Measurements from ENCODE around the gene ZCCHC24.

Gene ZCCHC24

DNA sequence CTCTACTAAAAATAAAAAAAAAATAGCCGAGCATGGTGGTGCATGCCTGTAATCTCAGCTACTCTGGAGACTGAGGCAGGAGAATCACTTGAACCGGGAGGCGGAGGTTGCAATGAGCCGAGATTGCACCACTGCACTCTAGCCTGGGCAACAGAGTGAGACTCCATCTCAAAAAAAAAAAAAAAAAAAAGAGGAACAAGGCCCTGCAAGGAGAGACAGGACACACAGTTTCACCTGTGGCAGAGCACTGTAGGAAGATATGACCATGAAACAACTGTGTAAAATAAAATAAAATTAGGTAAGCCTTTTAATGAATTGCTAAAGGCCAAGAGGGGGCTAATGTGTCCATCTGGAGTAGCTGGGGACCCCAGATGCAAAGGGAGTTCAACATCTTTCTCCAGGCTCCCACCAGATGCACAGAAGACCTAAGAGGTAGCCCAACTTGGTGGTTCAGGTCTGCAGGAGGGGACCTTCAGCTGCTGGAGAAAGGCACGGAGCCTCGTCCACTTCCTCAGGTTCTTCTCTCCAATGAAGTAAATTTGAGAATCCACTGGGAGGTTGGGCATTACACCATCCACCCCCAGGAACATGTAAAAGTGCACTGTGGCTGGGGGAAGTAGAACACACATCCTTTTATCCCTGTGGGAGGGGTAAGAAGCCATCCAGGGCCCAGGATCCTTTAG lies 85.5 kb downstream of the ZCCHC24 start:
- DNase-seq (ENCODE audit: low spot score) = no peak

DNA sequence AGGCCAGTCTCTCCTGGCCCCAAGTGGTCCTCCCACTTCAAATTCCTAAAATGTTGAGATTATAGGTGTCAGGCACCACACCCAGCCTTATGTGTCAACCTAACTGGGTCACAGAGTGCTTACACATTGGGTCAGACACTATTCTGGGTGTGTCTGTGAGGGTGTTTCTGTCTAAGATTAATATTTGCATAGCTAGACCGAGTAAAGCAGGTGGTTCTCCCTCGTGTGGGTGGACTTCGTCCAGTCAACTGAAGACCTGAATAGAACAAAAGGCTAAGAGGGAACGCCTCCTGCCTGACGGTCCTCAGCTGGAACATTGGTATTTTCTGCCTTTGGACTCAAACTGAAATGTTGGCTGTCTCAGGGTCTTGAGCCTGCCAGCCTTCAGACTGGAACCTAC lies 86.6 kb downstream of the ZCCHC24 start:
- no peak for DNase-seq (ENCODE audit: low spot score)

DNA sequence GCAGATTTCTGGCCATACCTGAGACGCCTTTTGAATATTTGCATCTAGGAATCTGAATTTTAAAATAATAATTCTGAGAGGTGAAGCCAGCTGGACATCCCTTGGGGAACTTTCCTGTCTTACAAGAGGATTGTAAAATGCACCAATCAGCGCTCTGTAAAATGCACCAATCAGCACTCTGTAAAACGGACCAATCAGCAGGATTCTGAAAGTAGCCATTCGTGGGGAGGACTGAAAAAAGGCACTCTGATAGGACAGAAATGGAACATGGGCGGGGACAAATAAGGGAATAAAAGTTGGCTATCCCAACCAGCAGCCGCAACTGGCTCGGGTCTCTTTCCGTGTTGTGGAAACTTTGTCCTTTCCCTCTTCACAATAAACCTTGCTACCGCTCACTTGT lies 88.2 kb downstream of the ZCCHC24 start:
- no peak for DNase-seq (ENCODE audit: low spot score)

DNA sequence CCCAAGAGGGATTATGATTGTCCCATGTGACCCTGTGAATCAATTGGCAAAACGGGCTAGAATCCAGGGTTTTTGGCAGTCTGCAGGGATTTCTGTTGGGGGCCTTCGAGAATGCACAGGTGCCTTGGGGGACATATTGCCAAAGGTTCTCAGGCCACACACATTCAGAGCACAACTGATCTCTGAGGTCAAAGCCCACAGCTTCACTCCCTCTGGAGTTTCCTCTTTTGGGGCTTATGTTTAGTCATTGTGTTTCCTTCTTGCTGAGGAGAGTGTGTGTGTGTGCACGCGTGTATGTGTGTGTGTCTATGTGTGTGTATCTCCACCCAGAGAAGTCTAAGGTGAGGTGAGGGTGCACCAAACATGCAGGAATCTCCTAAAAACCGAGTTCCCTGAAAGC lies 89.3 kb downstream of the ZCCHC24 start:
- no peak for DNase-seq (ENCODE audit: low spot score)

DNA sequence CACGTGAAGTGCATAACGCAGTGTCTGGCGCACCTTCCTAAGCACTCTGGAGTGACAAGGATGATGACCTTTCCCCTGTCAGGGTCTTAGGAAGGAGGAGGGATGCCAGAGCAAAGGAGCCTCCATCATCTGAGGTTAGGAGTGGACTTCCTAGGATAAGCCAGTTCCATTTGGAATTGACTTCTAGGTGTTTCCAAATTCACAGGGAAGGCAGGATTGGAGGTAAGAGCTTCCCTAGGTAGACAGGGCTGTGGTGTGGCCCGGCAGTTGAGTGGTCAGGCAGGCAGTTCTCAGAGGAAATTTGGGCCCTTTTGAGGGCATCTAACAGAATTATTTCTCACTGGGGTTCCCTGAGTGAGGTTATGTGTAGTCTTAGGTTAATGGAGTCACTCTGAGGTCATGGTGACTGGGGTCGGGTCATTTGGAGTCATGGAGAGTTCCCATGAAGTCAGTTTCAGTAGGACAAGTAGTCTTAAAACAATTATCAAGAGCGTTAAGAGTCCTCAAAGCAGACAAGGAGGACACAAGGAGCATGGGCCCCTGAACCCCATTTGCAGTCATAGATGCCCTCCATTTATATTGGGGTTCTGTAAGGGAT lies 89.9 kb downstream of the ZCCHC24 start:
- no peak for DNase-seq (ENCODE audit: low spot score)

DNA sequence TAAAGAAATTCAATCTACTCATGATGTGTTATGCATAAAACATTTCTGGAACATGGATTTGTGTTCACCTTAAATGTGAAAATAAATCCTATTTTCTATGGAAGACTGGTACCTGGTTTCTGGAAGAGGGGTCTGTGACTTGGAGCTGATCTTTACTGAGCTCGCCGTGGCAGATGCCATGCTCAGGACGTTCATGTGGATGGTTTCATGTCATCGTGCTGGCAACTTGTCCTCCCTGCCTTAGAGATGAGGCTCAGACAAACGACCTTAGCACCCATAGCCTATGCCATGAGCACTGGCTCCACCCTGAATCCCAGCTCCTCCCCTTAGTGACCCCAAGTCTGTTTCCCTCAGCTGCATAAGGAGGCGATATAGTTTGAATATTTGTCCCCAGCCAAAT lies 90.8 kb downstream of the ZCCHC24 start:
- DNase-seq (ENCODE audit: low spot score) = no peak

DNA sequence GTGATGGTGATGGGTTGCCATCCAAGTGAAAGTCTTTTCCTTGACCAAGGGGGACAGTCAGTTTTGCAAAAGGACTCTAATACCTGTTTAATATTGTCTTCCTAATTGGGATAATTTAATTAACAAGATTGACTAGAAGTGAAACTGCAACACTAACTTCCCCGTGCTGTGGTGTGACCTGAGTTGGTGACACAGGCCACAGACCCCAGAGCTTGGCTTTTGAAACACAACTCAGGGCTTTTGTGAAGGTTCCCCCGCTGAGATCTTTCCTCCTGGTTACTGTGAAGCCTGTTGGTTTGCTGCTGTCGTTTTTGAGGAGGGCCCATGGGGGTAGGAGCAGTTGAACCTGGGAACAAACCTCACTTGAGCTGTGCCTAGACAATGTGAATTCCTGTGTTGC lies 91.3 kb downstream of the ZCCHC24 start:
- DNase-seq (ENCODE audit: low spot score) = no peak

DNA sequence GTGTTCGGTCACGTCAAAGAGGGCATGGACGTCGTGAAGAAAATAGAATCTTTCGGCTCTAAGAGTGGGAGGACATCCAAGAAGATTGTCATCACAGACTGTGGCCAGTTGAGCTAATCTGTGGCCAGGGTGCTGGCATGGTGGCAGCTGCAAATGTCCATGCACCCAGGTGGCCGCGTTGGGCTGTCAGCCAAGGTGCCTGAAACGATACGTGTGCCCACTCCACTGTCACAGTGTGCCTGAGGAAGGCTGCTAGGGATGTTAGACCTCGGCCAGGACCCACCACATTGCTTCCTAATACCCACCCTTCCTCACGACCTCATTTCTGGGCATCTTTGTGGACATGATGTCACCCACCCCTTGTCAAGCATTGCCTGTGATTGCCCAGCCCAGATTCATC lies 91.7 kb downstream of the ZCCHC24 start:
- no peak for DNase-seq (ENCODE audit: low spot score)

DNA sequence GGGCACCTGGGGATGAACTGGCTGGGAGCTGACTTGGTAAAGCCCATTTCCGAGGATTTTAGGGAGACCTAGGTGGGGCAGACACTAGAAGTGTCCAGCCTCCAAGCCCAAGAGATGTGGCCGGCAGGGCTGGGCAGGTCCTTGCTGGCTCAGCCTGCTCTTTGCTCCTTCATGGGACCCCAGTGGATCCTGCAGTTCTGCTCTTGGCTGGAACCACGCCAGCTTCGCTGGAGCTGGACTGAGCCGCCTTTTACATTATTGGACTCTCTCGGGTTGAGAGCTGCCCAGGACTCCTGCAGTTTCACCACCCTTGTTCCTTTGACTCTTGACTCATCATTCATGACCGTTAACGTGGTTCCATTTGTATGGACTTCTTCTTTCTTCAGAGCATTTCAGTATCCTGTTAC lies 92.4 kb downstream of the ZCCHC24 start:
- no peak for DNase-seq (ENCODE audit: low spot score)

DNA sequence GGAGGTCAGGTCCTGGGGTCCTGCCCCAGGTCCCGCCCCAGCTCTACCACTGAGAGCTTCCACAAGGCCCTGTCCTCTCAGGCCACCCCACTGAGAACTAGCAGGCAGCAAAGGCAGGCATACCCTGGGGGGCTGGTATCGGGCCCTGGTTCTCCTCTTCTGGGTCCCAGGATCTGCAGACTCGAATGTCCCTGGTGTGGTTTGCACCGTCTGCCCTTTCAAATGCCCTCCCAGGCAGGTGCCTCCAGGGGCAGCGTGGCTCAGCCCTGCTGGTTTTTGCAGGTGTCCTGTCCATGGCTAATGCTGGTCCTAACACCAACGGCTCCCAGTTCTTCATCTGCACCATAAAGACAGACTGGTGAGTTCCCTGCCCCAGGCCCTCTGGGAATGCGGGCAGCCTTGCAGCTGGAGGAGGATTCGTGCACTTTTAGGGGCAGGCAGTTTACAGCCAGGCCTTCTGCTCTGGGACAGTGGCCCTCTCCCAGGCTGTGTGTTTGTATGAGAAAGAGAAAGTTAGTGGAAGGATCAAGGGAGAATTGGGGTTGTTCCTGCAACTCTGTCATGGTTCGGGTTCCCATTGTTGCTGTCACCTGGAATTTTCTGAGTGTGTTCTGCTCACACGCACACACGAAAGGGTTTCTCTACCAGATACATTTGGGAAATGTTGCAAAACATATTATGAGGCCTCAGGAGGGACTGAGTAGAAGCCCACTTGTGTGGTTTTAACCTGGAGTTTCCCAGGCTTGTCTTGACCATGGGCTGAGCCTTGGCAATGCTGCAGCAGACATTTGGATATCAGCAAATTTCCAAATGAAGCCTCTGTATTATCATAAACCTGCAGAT lies 93.2 kb downstream of the ZCCHC24 start:
- DNase-seq (ENCODE audit: low spot score) = no peak

DNA sequence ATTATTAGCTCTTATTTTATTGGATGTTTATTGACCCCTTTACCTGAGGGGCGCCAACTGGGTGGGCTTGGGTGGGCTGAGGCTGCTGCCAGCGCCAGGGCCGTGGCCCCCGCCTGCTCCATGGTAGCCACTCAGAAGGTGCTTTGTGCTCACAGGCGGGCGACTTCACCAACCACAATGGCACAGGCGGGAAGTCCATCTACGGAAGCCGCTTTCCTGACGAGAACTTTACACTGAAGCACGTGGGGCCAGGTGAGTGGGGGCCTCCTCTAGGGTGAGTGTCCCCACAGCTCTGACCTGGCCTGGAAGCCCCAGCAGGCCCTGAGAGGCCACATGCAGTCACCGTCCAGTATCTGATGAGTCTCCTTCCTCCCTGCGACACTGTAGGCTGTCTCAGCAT lies 94.1 kb downstream of the ZCCHC24 start:
- no peak for DNase-seq (ENCODE audit: low spot score)

DNA sequence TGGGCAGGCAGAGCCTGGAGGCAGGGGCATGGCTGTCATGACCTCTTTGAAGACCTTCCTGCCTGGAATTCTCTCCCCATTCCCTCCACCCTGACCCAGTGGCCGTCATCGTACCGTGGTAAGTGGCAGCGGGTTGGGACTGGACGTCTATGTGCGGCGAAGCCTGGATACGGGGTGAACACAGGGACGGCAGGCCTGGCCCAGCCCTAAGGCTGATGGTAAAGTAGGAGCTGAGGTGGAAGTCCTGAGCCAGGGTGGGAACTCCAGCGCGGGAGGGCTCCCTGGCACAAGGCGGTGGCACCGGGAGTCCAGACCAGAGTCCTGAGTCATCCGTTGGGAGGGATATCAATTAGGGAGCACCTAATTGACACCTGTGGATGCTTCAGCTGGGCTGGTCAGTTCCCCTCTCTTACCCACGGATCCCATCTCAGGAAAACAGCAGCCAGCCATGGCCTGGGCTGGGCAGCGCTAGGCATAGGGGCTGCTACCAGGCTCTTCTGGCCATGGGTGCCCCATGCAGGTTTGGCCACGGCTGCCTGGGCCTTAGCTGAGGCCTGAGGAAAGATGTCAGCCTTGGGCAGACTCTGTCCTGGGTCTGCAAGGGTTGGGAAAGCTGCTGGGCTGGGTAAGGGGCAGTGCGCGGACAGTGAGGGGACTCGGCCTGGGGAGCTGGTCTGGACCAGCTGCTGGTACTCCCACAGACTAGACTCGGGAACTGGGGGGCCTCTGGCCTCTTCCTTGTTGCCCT lies 94.8 kb downstream of the ZCCHC24 start:
- DNase-seq (ENCODE audit: low spot score) = no peak

DNA sequence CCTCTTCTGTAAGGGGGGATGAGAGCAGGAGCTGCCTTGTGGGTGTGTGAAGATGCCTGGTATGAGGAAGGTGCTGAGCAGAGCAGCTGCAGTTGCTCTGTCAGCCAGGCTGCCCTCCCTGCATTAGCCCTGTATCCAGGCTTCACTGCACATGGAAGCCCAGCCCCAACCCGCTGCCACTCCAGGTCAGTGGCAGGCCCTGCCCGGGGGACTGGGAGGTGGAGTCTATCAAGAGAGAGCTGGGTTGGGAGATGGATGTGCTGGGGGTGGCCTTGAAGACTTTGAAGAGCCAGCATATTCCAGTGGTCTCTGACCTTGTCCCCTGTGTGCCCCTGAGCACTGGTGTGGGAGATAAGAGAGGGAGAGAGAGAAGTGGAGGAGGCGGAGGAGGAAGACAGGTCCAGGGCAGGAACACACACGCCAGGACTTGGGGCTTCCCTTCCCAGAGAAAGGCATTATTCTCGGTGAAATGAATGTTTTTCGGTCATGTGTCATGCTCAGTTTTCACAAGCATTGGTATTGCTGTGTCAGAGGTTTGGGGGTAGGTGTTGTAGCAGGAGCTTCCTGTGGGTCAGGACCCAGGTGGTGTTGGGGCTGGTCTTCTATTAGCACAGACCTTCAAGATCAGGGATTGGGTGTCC lies 95.5 kb downstream of the ZCCHC24 start:
- DNase-seq (ENCODE audit: low spot score) = no peak

DNA sequence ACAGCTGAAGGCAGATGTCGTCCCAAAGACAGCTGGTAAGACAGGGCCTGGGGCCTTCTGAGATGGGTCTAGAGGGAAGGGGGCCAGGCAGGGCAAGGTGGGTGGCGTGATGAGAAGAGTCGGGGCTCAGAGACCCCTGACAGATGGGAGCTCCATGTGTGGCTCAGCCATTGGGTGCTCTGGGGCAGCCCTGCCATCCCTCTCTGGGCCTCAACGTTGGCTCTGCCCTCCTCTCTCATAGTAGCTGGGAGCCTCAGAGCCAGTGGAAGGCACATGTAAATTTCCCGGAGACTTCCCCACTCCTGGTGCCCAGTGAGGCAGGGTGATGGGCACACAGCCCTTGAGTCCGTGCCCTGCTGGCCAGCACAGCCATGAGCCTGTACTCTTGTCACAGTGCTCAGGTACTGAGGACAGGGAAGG lies 96.3 kb downstream of the ZCCHC24 start:
- DNase-seq (ENCODE audit: low spot score) = no peak

DNA sequence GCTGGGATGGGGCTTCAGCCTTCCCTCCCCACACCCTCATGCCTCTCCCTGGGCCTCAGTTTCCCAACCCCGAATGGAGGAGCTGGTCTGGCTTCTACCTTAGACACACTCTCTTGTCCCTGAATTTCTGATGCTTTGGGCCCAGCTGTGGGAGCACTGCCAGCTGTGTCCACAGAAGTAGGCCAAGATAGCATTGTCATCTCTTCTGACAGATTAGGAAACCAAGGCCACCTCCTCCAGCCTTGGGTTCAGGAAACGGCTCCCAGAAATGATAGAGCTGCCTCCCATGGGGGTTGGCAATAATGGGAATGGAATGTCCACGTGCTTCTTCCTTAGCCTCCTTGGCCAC lies 96.8 kb downstream of the ZCCHC24 start:
- DNase-seq (ENCODE audit: low spot score) = no peak

DNA sequence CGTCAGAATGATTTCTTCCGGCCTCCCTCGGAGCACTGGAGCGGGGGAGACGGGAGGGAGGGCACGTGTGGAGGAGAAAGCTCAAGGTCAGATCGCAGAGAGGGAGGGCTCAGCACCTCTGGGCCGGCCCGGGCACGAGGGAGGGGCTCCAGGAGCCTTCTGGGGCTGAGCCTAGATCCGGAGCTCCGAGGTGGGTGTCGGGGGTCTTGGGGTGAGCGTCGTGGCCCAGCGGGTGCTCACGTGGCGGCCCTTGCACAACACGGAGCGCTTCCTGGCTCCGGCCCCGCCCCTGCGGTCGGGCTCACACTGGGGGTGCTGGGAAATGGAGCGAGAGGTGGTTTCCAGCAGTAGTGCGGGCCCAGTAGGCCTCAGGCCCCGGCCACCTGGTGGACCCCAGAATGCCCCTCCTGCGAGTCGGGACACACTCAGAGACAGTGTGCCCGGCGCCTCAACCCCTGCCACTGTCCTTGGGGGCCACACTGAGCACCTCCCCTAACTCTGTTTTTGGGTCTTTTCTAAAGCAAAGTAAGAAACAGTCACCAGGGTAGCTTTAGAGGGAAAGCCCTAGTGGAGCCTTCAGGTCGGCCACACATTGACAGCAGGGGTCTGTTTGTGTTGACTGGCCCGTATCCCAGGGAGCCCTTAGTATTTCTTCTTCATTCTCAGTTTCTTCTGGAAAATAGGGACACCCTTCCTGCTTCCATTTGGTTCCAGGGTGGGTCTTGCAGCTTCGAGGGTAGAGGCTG lies 97.4 kb downstream of the ZCCHC24 start:
- DNase-seq (ENCODE audit: low spot score) = peak; percentile 67

DNA sequence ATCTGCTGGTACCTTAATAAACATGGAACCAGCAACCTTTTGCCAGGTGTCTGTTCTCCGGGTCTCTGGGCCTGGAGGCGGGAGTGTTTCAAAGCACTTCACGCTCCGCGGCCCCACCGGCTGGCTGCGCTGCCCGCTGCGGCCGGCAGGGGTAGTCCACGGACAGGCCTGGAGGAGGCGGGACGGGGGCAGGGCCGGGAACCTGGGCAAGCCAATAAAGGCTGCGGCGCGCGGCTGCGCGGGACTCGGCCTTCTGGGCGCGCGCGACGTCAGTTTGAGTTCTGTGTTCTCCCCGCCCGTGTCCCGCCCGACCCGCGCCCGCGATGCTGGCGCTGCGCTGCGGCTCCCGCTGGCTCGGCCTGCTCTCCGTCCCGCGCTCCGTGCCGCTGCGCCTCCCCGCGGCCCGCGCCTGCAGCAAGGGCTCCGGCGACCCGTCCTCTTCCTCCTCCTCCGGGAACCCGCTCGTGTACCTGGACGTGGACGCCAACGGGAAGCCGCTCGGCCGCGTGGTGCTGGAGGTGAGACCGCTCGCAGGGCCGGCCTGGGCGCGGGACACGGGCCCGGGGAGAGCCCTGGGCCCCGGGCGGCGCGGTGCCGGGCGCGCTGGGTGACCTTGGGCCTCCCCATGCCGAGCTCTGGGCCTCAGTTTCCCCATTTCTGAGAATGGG lies 98.1 kb downstream of the ZCCHC24 start, which contains the start of gene PPIF:
Gene PPIF (plus strand): TSS at position 244 of the 668 bp plus-strand sequence. CDS start 80 bp downstream, at position 324.
- DNase-seq (ENCODE audit: low spot score) = peak; percentile 95

DNA sequence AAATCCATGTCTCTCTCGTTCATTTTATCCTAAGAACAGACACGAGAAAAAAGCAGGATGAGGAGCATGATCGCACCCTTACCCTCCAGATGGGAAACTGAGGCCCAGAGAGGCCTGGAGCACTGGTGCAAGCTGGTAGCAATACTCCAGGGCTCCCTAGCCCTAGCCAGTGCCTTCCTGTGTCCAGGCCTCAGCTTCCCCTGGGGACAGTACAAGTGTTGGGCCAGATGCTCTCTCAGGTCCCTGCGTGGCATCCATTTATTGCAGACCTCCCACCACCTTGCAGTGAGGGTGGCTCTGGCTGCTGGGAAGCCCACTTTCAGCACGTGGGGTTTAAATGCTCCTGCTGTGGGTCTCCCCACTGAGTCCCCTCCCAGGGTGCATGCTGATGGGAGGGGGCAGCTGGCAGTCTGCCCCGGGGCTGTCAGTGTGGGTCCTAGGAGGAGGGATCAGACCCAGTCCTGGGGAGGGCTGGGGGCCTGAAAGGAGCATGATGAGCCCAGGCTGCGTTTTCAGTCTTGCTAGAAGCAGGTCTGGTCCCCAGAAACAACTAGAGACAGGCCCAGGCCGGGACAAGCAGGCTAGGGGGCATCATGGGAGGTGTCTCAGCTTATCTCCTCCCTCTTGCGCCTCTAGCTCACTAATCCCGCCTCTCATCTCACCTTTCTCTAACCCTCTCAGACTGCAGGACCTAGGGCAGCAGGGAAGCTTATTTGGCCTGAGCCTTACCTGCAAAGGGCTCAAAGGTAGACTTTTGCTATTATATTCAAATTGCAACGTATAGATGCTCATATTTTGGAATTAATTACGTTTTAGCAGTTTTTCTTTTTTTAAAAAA lies 98.8 kb downstream of the ZCCHC24 start:
- DNase-seq (ENCODE audit: low spot score) = no peak

DNA sequence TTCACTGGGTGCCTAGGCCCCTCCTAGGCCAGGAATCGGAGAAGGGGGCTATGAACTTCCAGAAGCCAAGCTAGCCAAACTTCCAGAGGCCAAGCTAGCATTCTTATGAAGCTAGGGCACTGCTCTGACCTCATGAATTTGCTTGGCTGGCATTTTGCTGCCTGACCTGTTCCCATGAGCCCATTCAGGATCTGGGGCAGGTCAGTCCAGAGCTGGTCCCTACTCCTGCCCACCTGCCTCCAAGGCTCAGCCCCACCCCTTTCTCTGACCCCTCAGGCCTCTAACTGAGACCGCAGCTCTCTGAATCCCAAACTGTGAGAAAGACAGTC lies 99.4 kb downstream of the ZCCHC24 start:
- no peak for DNase-seq (ENCODE audit: low spot score)

Measured in AG08395 (cell line).